HG03469 (cell line): ENCODE measurements around the gene KRTAP2-1.
"Not testable (repeated sequence)": the region's sequence is repeated elsewhere in the genome, so short reads cannot be mapped to it uniquely, and the experiment has no call there.

Source experiments
- ATAC-seq: cut with Tn5 transposase; IDR thresholded peaks from one replicate; pipeline ENCODE4 v1.9.1; 2021; ENCODE audit warnings: mild to moderate bottlenecking, moderate library complexity, moderate number of reproducible peaks; ENCODE audit not compliant: unreplicated experiment

The KRTAP2-1 gene

GRCh38 chr17:41013606-41014005 is 33.5 kb downstream of the KRTAP2-1 start:
- ATAC-seq, result no peak

- no peak for ATAC-seq
Measured at GRCh38 chr17:41013181-41013580, 33.9 kb downstream of the KRTAP2-1 start.

- ATAC-seq, result no peak
Measured at GRCh38 chr17:41012326-41013120, 34.6 kb downstream of the KRTAP2-1 start.

- no peak for ATAC-seq
Measured at GRCh38 chr17:41010441-41010840, 36.7 kb downstream of the KRTAP2-1 start.

- ATAC-seq, result no peak
Measured at GRCh38 chr17:41009936-41010335, 37.2 kb downstream of the KRTAP2-1 start.

GRCh38 chr17:41009301-41009760 is 37.8 kb downstream of the KRTAP2-1 start:
- no peak for ATAC-seq

- ATAC-seq, result no peak
Measured at GRCh38 chr17:41008811-41009210, 38.3 kb downstream of the KRTAP2-1 start, which contains the start of gene KRTAP3-1. TSS of gene KRTAP3-1 (minus strand) at chr17:41009128. CDS start at chr17:41009074, 54 bp downstream.

GRCh38 chr17:41004397-41004796 is 42.7 kb downstream of the KRTAP2-1 start:
- ATAC-seq, result no peak

GRCh38 chr17:41003926-41004325 is 43.2 kb downstream of the KRTAP2-1 start:
- no peak for ATAC-seq

GRCh38 chr17:41002814-41003213 is 44.3 kb downstream of the KRTAP2-1 start:
- no peak for ATAC-seq

GRCh38 chr17:41001795-41002194 is 45.3 kb downstream of the KRTAP2-1 start:
- no peak for ATAC-seq

GRCh38 chr17:40999563-40999962 is 47.6 kb downstream of the KRTAP2-1 start, which contains the start of gene KRTAP3-2:
TSS of gene KRTAP3-2 (minus strand) at chr17:40999906. CDS start at chr17:40999853, 53 bp downstream.
- not testable (repeated sequence) for ATAC-seq

GRCh38 chr17:40997361-40997760 is 49.8 kb downstream of the KRTAP2-1 start:
- no peak for ATAC-seq

- ATAC-seq, result no peak
Measured at GRCh38 chr17:40996829-40997228, 50.3 kb downstream of the KRTAP2-1 start.
